ENCODE results near the gene ORAI3.

- TF ChIP-seq, protein P1, sequence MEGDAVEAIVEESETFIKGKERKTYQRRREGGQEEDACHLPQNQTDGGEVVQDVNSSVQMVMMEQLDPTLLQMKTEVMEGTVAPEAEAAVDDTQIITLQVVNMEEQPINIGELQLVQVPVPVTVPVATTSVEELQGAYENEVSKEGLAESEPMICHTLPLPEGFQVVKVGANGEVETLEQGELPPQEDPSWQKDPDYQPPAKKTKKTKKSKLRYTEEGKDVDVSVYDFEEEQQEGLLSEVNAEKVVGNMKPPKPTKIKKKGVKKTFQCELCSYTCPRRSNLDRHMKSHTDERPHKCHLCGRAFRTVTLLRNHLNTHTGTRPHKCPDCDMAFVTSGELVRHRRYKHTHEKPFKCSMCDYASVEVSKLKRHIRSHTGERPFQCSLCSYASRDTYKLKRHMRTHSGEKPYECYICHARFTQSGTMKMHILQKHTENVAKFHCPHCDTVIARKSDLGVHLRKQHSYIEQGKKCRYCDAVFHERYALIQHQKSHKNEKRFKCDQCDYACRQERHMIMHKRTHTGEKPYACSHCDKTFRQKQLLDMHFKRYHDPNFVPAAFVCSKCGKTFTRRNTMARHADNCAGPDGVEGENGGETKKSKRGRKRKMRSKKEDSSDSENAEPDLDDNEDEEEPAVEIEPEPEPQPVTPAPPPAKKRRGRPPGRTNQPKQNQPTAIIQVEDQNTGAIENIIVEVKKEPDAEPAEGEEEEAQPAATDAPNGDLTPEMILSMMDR (IDR thresholded peaks at IDR 0.05), result no peak
- no peak for TF ChIP-seq POLR2AphosphoS5 (IDR thresholded peaks at IDR 0.05)
Observed at GRCh38 chr16:30969246-30969842, 20.5 kb downstream of the ORAI3 start.

Measured in breast epithelium (tissue), 3 donors.